Colonic mucosa (tissue), 4 donors: Measurements from ENCODE around the gene BLVRA. TPM values are rescaled to one million over a fixed set of nuclear protein-coding genes. Genes with fewer than 3 reads are reported as not detected.
"Not testable (repeated sequence)": the region's sequence is repeated elsewhere in the genome, so short reads cannot be mapped to it uniquely, and the experiment has no call there.

Experiments used
- DNase-seq: peaks from one replicate; pipeline ENCODE4 v3.0.0-alpha.2; 2020
- H3K27ac ChIP-seq: fragments of 200-600 bp; one replicate; pipeline ENCODE4 v1.8.0; 2021
- H3K27me3 ChIP-seq: fragments of 200-600 bp; one replicate; pipeline ENCODE4 v1.8.0; 2021
- H3K36me3 ChIP-seq: fragments of 200-600 bp; one replicate; pipeline ENCODE4 v1.8.0; 2021
- H3K4me1 ChIP-seq: fragments of 200-600 bp; one replicate; pipeline ENCODE4 v1.8.0; 2021; ENCODE audit warnings: mild to moderate bottlenecking
- H3K4me3 ChIP-seq: fragments of 200-600 bp; one replicate; pipeline ENCODE4 v1.8.0; 2021
- H3K9ac ChIP-seq, 2 donors: one replicate each; pipeline ENCODE4 v1.7.0; 2013; ENCODE audit warnings: control low read depth in 2 of 2, low read depth in 2 of 2, low read length in 2 of 2
- H3K9me3 ChIP-seq: fragments of 200-600 bp; one replicate; pipeline ENCODE4 v1.8.0; 2021
- intact Hi-C: fragments of 100-400 bp; cut with DNase I; formaldehyde crosslinking; loops from one replicate; pipeline ENCODE4 v1.14.1; 2022
- total RNA-seq, 2 donors: library from RNA; stranded (reverse); fragmentation: NEBNext Ultra II Directional in 1 of 2; extraction: Animal tissue kit (Norgen Biotek cat#: 25700) in 1 of 2; gene quantifications; one replicate each; pipeline ENCODE4 v1.2.1, GENCODE V29; 2021
- TF ChIP-seq, protein P1 (sequence below): fragments of 200-600 bp; IDR thresholded peaks from one replicate; pipeline ENCODE4 v1.8.0; 2022; ENCODE audit warnings: antibody characterized with exemption, mild to moderate bottlenecking
- donor health status: healthy.
- donor health status: DM: no; HTN: no; CAD: no.
- donor health status: DM: no; HTN: no; CAD: no.

BLVRA gene
- total RNA-seq, 2 donors from 2014 or later: 5.4 to 14.7 TPM

DNA sequence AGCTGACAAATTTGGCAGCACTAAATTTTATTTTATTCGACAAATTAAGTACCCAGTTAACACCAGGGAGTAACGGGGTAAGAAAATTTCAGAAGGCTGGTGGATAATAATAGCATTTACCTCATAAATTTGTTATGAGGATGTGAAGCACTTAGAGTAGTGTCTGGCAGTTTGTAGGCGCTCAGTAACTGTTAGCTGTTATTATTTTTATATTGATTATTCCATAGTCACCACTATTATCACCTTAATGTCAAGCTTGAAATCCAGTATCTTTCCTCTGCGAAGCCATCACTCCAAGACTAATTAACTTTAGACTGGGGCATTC is 28.6 kb upstream of the BLVRA start:
- H3K9me3 ChIP-seq: no peaks in the 10 kb centered on the region
- intact Hi-C loops: no loop called here
- peak overlapping the region; percentile 64 for H3K27ac ChIP-seq
- no peaks in the 10 kb centered on the region for H3K4me1 ChIP-seq
- no peaks in the 10 kb centered on the region for H3K36me3 ChIP-seq
- H3K4me3 ChIP-seq: peak overlapping the region; percentile 71
- TF ChIP-seq, protein P1, sequence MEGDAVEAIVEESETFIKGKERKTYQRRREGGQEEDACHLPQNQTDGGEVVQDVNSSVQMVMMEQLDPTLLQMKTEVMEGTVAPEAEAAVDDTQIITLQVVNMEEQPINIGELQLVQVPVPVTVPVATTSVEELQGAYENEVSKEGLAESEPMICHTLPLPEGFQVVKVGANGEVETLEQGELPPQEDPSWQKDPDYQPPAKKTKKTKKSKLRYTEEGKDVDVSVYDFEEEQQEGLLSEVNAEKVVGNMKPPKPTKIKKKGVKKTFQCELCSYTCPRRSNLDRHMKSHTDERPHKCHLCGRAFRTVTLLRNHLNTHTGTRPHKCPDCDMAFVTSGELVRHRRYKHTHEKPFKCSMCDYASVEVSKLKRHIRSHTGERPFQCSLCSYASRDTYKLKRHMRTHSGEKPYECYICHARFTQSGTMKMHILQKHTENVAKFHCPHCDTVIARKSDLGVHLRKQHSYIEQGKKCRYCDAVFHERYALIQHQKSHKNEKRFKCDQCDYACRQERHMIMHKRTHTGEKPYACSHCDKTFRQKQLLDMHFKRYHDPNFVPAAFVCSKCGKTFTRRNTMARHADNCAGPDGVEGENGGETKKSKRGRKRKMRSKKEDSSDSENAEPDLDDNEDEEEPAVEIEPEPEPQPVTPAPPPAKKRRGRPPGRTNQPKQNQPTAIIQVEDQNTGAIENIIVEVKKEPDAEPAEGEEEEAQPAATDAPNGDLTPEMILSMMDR: no peak
- no peaks in the 10 kb centered on the region for H3K27me3 ChIP-seq
- peak overlapping the region; percentile 79 to 91 for H3K9ac ChIP-seq
- DNase-seq: no peak

DNA sequence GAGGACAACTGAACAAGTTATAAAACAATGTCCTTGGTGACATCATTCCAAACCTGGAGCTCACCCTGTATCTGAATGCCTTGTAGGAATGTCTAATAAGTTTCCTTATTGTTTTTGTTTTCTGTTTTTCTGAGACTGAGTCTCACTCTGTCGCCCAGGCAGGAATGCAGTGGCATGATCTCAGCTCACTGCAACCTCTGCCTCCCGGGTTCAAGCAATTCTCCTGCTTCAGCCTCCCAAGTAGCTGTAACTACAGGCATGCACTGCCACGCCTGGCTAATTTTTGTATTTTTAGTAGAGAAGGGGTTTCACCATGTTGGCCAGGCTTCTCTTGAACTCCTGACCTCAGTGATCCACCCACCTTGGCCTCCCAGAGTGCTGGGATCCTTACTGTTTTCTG is 27.0 kb upstream of the BLVRA start:
- H3K4me3 ChIP-seq, H3K4me1 ChIP-seq, DNase-seq, H3K36me3 ChIP-seq, H3K27ac ChIP-seq, H3K9me3 ChIP-seq, H3K9ac ChIP-seq, intact Hi-C loops, H3K27me3 ChIP-seq: not testable (repeated sequence)

DNA sequence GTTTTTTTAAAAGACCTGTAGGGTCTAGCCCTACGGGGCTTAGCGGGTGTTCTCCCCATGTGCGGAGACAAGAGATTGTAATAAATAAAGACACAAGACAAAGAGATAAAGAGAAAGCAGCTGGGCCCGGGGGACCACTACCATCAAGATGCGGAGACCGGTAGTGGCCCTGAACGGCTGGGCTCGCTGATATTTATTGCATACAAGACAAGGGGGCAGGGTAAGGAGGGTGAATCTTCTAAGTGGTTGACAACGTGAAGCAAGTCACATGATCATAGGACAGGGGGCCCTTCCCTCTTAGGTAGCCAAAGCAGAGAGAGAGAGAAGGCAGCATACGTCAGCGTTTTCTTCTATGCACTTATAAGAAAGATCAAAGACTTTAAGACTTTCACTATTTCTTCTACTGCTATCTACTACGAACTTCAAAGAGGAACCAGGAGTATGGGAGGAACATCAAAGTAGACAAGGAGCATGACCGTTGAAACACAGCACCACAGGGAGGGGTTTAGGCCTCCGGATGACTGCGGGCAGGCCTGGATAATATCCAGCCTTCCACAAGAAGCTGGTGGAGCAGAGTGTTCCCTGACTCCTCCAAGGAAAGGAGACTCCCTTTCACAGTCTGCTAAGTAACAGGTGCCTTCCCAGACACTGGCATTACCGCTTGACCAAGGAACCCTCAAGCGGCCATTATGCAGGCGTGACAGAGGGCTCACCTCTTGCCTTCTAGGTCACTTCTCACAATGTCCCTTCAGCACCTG is 23.7 kb upstream of the BLVRA start:
- H3K27ac ChIP-seq, H3K36me3 ChIP-seq, H3K9ac ChIP-seq, DNase-seq, H3K4me3 ChIP-seq, intact Hi-C loops, H3K27me3 ChIP-seq, H3K9me3 ChIP-seq, H3K4me1 ChIP-seq: not testable (repeated sequence)

DNA sequence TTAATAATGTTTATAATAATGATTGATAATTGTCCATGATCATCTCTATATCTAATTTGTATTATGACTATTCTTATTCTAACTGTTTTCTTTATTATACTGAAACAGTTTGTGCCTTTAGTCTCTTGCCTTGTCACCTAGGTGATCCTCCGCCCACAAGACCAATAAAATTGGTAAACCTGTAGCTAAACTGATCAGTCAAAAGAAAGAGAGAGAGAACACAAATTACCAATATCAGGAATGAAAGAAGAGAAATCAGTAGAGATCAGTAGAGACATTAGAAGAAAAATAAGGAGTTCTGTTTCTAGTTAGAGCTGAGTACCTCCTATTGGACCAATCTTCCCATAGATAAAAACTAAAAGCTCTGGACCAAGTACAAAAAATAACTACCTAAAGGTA is 23.1 kb upstream of the BLVRA start:
- Histone ChIP-seq H3K36me3 (no peaks in the 10 kb centered on the region), H3K27me3 (no peaks in the 10 kb centered on the region), H3K9me3 (no peaks in the 10 kb centered on the region), H3K9ac (no peak overlapping the region), H3K4me3 (no peak overlapping the region), H3K4me1 (no peaks in the 10 kb centered on the region), H3K27ac (no peak overlapping the region)
- no peak for DNase-seq
- intact Hi-C loops: no loop called here
- TF ChIP-seq, protein P1: no peak

DNA sequence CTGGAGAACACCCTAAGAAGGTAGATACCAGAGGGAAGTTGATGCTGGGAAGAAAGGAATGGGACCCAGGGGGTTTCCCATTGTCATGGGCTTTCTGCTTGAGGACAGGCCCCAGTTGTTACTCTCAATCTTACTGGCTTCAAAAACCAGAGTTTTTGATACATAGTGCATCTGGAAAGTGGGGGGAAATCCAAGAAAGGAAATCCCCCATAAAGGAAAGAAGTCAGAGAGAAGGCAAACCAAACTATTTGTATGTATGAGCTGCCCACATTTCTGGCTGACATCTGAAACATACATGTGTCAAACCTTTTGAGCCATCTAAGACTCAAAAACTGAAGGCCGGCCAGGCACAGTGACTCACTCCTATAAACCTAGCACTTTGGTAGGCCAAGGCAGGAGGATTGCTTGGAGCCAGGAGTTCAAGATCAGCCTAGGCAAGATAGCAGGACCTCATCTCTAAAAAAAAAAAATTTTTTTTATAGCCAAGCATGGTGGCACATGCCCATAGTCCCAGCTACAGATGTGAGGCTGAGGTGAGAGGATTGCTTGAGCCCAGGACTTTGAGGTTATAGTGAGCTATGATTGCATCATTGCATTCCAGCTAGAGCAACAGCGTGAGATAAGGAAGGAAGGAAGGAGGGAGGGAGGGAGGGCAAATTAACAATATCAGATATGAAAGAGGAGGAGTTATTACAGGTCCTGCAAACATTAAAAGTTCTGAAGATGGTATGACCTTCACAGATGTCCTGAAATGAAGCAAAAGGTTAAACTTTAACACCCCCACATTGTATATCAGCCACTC is 22.5 kb upstream of the BLVRA start:
- H3K4me3 ChIP-seq: no peak overlapping the region
- no peaks in the 10 kb centered on the region for H3K27me3 ChIP-seq
- H3K9ac ChIP-seq: no peak overlapping the region
- TF ChIP-seq, protein P1: no peak
- intact Hi-C loops: no loop called here
- no peaks in the 10 kb centered on the region for H3K9me3 ChIP-seq
- H3K36me3 ChIP-seq: no peaks in the 10 kb centered on the region
- no peaks in the 10 kb centered on the region for H3K4me1 ChIP-seq
- H3K27ac ChIP-seq: no peak overlapping the region
- no peak for DNase-seq

DNA sequence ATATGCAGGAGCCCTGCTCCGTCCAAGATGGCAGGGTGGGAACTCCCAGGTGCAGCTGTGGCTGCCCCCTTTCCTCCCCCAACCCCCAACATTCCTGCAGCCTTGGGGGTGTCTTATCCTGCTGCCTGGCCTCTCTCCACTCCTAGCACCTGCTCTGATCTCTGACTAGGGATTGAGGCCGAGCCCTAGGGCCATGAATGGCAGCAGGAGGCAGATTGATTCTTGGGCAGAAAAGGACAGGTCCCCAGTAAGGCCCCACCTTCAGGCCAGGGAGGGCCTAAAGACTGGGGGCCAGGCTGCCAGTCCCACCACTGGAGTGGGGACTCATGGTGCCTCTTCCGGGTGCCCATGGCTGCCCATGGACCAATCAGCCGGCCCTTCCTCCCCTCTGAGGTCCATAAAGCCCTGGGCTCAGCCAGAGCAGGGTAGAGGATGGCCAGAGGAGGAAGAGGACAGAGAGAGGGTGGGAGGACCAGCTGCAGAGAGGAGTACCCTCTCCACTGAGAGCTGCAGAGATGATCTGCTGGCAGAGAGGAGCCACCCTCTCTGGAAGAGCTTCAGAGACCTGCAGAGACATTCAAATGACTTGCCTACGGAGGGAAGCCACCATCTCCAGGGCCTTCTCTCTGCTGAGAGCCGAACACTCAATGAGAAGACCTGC is 20.9 kb upstream of the BLVRA start:
- no peak for DNase-seq
- Histone ChIP-seq H3K27me3 (no peaks in the 10 kb centered on the region), H3K36me3 (no peaks in the 10 kb centered on the region), H3K27ac (no peak overlapping the region), H3K9ac (no peak overlapping the region), H3K4me1 (no peaks in the 10 kb centered on the region), H3K9me3 (no peaks in the 10 kb centered on the region), H3K4me3 (no peak overlapping the region)
- intact Hi-C loops: no loop called here
- TF ChIP-seq, protein P1: no peak
